ENCODE measurements around the gene MYCBP2. TPM values are rescaled to one million over a fixed set of nuclear protein-coding genes. Genes with fewer than 3 reads are reported as not detected.

The MYCBP2 gene
- total and polyA plus RNA-seq, 4 donors = 23.2 to 130 (median 57.9) TPM

DNA sequence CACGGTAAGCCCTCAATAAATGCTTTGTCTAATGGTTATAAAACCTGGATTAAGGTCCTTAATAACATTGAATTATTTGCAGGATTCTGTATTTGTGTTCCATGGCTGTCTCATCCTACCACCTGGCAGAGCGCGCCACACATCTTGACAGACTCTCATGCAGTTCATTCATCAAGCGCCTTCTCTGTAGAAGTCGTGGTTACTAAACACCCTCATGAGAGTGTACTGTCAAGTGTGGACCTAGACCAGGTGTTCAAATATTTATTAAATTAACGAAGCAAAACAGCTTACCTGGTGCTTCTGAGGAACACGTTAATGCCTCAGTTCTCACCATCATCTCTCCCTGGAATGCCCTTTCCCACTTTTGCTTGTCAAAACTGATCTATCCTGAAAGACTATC lies 286.8 kb downstream of the MYCBP2 start:
- no peak for DNase-seq

DNA sequence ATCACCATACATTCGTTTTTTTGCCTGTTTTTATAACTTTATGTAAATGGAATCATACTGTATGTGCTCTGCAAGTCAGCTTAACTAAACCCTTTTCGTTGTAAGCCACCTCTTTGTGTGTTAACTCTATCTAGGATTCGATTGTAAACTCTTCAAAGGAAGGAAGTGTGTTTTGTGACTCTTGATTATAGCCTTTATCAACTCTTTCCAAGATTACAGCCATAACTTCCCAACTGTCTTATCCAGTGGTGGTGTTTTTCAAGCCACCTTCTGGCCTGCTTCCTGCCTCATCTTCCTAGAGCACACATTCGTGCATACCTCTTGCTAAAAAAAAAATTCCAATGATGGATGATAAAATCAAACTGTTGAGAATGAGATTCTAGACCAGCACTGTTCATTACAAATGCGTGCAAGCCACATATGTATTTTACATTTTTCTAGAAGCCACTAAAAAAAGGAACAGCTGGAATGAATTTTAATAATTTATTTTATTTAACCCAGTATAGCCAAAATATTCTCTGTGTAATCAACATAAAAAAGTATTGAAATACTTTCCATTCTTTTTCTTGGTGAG lies 287.9 kb downstream of the MYCBP2 start:
- Histone ChIP-seq H3K36me3 (ENCODE audit: control insufficient read depth in 4 of 4, insufficient read depth in 4 of 4, low read length in 4 of 4) (peaks cover 0 to 5% (median 1%) of the 10 kb centered on the region in 4 donors), H3K4me1 (ENCODE audit: control insufficient read depth in 5 of 5, insufficient read depth in 5 of 5, low read length in 5 of 5) (peaks cover 0 to 2% (median 0%) of the 10 kb centered on the region in 5 donors), H3K27me3 (ENCODE audit: control insufficient read depth in 3 of 3, insufficient read depth in 3 of 3, low read length in 2 of 3) (no peaks in the 10 kb centered on the region), H3K27ac (ENCODE audit: low read depth in 1 of 2, low read length in 1 of 2) (no peak overlapping the region), H3K9ac (ENCODE audit: insufficient read depth in 1 of 2, low read length in 2 of 2) (no peak overlapping the region), H3K4me3 (no peak overlapping the region), H3K9me3 (ENCODE audit: control insufficient read depth in 4 of 4, insufficient read depth in 3 of 4, low read length in 3 of 4) (no peaks in the 10 kb centered on the region)
- 40 to 52% methylated on average over 5 of the region's 5 CpGs for WGBS, 2 donors
- TF ChIP-seq, protein P1, sequence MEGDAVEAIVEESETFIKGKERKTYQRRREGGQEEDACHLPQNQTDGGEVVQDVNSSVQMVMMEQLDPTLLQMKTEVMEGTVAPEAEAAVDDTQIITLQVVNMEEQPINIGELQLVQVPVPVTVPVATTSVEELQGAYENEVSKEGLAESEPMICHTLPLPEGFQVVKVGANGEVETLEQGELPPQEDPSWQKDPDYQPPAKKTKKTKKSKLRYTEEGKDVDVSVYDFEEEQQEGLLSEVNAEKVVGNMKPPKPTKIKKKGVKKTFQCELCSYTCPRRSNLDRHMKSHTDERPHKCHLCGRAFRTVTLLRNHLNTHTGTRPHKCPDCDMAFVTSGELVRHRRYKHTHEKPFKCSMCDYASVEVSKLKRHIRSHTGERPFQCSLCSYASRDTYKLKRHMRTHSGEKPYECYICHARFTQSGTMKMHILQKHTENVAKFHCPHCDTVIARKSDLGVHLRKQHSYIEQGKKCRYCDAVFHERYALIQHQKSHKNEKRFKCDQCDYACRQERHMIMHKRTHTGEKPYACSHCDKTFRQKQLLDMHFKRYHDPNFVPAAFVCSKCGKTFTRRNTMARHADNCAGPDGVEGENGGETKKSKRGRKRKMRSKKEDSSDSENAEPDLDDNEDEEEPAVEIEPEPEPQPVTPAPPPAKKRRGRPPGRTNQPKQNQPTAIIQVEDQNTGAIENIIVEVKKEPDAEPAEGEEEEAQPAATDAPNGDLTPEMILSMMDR (IDR thresholded peaks at IDR 0.05; ENCODE audit: control extremely low read depth, extremely low read depth) = no peak
- no peak for DNase-seq
- ATAC-seq (ENCODE audit: insufficient read depth, low FRiP score) = no peak

More for the DNA sequence above, 286.8 kb downstream of the MYCBP2 start:
- Histone ChIP-seq H3K9me3 (ENCODE audit: control insufficient read depth in 4 of 4, insufficient read depth in 3 of 4, low read length in 3 of 4) (no peaks in the 10 kb centered on the region), H3K27me3 (ENCODE audit: control insufficient read depth in 3 of 3, insufficient read depth in 3 of 3, low read length in 2 of 3) (no peaks in the 10 kb centered on the region), H3K36me3 (ENCODE audit: control insufficient read depth in 4 of 4, insufficient read depth in 4 of 4, low read length in 4 of 4) (peaks cover under 1 to 9% (median 4%) of the 10 kb centered on the region in 4 donors), H3K4me3 (no peak overlapping the region), H3K9ac (ENCODE audit: insufficient read depth in 1 of 2, low read length in 2 of 2) (no peak overlapping the region), H3K4me1 (ENCODE audit: control insufficient read depth in 5 of 5, insufficient read depth in 5 of 5, low read length in 5 of 5) (peaks cover 0 to 2% (median 0%) of the 10 kb centered on the region in 5 donors), H3K27ac (ENCODE audit: low read depth in 1 of 2, low read length in 1 of 2) (no peak overlapping the region)
- 83 to 89% methylated on average over 7 of the region's 7 CpGs for WGBS, 2 donors
- TF ChIP-seq, protein P1 (IDR thresholded peaks at IDR 0.05; ENCODE audit: control extremely low read depth, extremely low read depth) = no peak
- no peak for ATAC-seq (ENCODE audit: insufficient read depth, low FRiP score)

DNA sequence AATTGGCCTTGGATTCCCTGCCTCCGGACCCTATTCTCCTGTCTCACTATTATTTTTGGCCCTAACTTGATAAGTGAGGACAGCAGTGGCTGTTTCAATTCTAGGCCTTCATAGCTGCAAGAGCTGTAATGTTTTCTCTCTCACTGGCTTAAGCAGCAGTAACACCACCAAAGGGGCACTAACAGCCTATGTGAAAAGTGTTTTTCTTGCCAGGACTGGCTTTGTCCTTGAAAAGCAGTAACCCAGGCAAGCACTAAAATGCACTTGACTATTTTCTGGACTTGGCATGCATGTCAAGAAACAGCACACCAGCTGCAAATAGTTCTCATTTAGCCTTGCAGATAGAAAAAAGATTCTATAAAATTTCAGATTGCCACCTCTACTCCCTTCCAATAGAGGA lies 290.6 kb downstream of the MYCBP2 start:
- Histone ChIP-seq H3K4me1 (ENCODE audit: control insufficient read depth in 5 of 5, insufficient read depth in 5 of 5, low read length in 5 of 5) (no peaks in the 10 kb centered on the region), H3K4me3 (no peak overlapping the region), H3K9me3 (ENCODE audit: control insufficient read depth in 4 of 4, insufficient read depth in 3 of 4, low read length in 3 of 4) (no peaks in the 10 kb centered on the region), H3K9ac (ENCODE audit: insufficient read depth in 1 of 2, low read length in 2 of 2) (no peak overlapping the region), H3K27me3 (ENCODE audit: control insufficient read depth in 3 of 3, insufficient read depth in 3 of 3, low read length in 2 of 3) (no peaks in the 10 kb centered on the region), H3K27ac (ENCODE audit: low read depth in 1 of 2, low read length in 1 of 2) (no peak overlapping the region), H3K36me3 (ENCODE audit: control insufficient read depth in 4 of 4, insufficient read depth in 4 of 4, low read length in 4 of 4) (peaks cover 0 to 2% (median 0%) of the 10 kb centered on the region in 4 donors)
- TF ChIP-seq, protein P1 (IDR thresholded peaks at IDR 0.05; ENCODE audit: control extremely low read depth, extremely low read depth) = no peak
- DNase-seq (no peak), ATAC-seq (ENCODE audit: insufficient read depth, low FRiP score) (no peak)
- WGBS, 2 donors = 90 to 100% methylated on average over 1 of the region's 1 CpG

DNA sequence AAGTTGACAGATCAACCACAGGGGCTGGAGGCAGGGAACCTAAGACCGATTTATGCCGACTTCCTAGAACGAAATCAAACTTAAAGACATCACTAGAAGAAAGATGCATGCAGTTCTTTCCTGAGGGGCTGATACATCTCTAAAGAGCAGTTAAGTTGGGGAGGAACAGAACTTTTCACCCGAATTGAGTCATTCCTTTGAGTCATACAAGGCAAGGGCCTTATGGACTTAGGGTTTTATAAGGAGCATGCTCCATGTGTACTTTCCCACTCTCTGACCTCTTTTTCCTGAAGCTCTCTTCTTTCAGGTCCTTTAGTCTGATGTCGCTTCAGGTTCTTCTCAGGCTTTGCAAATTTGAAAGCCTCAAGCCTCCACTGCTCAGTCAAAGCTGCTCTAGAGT lies 292.0 kb downstream of the MYCBP2 start:
- H3K4me1 ChIP-seq (ENCODE audit: control insufficient read depth in 5 of 5, insufficient read depth in 5 of 5, low read length in 5 of 5) = no peaks in the 10 kb centered on the region
- no peak overlapping the region for H3K9ac ChIP-seq (ENCODE audit: insufficient read depth in 1 of 2, low read length in 2 of 2)
- TF ChIP-seq, protein P1 (IDR thresholded peaks at IDR 0.05; ENCODE audit: control extremely low read depth, extremely low read depth) = no peak
- H3K27me3 ChIP-seq (ENCODE audit: control insufficient read depth in 3 of 3, insufficient read depth in 3 of 3, low read length in 2 of 3) = no peaks in the 10 kb centered on the region
- no peaks in the 10 kb centered on the region for H3K9me3 ChIP-seq (ENCODE audit: control insufficient read depth in 4 of 4, insufficient read depth in 3 of 4, low read length in 3 of 4)
- H3K4me3 ChIP-seq = no peak overlapping the region
- H3K36me3 ChIP-seq (ENCODE audit: control insufficient read depth in 4 of 4, insufficient read depth in 4 of 4, low read length in 4 of 4) = peaks cover 0 to 2% (median 0%) of the 10 kb centered on the region in 4 donors
- no peak for DNase-seq
- WGBS, 2 donors = 94 to 96% methylated on average over 5 of the region's 5 CpGs
- ATAC-seq (ENCODE audit: insufficient read depth, low FRiP score) = no peak
- no peak overlapping the region for H3K27ac ChIP-seq (ENCODE audit: low read depth in 1 of 2, low read length in 1 of 2)

All from lung (tissue), 12 donors.